HepG2 (cell line): ENCODE data around the gene FHIT. TPM values are rescaled to one million over a fixed set of nuclear protein-coding genes. Genes with fewer than 3 reads are reported as not detected.

ENCODE experiments used
- CTCF ChIP-seq: sonication (generic); formaldehyde crosslinking; IDR thresholded peaks from 2 replicates; pipeline ENCODE4 v1.5.0; 2020; ENCODE audit warnings: mild to moderate bottlenecking, missing genetic modification reagents, moderate library complexity
- HCFC1 ChIP-seq: fragments of 150-350 bp; IDR thresholded peaks from 2 replicates; pipeline ENCODE4 v1.6.1; 2014; ENCODE audit warnings: low read depth, low read length
- JARID2 ChIP-seq: sonication (generic); formaldehyde crosslinking; IDR thresholded peaks from 2 replicates; pipeline ENCODE4 v1.8.1; 2023; ENCODE audit warnings: missing genetic modification reagents, inconsistent platforms; ENCODE audit not compliant: insufficient replicate concordance
- MBNL3 ChIP-seq: fragments of 250-450 bp; sonication (Bioruptor Pico); conservative IDR thresholded peaks from 2 replicates; pipeline ENCODE4 v1.8.0; 2022; ENCODE audit warnings: mild to moderate bottlenecking, inconsistent platforms
- NPAS2 ChIP-seq: sonication (generic); formaldehyde crosslinking; IDR thresholded peaks from 2 replicates; pipeline ENCODE4 v1.8.0; 2022; ENCODE audit warnings: mild to moderate bottlenecking, missing genetic modification reagents, borderline replicate concordance
- PITX1 ChIP-seq: sonication (generic); formaldehyde crosslinking; IDR thresholded peaks from 2 replicates; pipeline ENCODE4 v1.5.1; 2020; ENCODE audit warnings: mild to moderate bottlenecking, missing genetic modification reagents
- RBFOX2 ChIP-seq: fragments of 200-400 bp; formaldehyde crosslinking; IDR thresholded peaks from 2 replicates; pipeline ENCODE4 v1.6.1; 2017; ENCODE audit warnings: low read depth, mild to moderate bottlenecking, low read length
- SIX1 ChIP-seq: sonication (generic); formaldehyde crosslinking; IDR thresholded peaks from 2 replicates; pipeline ENCODE4 v1.4.0; 2020; ENCODE audit warnings: missing genetic modification reagents, borderline replicate concordance
- YY1 ChIP-seq: IDR thresholded peaks from 2 replicates; pipeline ENCODE4 v1.6.1; 2011; ENCODE audit warnings: low read length, low read depth, moderate library complexity, mild to moderate bottlenecking; ENCODE audit not compliant: insufficient read depth, insufficient replicate concordance
- ZFP37 ChIP-seq: sonication (generic); formaldehyde crosslinking; IDR thresholded peaks from 2 replicates; pipeline ENCODE4 v1.4.0; 2020; ENCODE audit warnings: missing genetic modification reagents, borderline replicate concordance
- ZNF224 ChIP-seq: sonication (generic); formaldehyde crosslinking; IDR thresholded peaks from 2 replicates; pipeline ENCODE4 v1.5.0; 2020; ENCODE audit warnings: mild to moderate bottlenecking, missing genetic modification reagents
- ZNF383 ChIP-seq: sonication (generic); formaldehyde crosslinking; IDR thresholded peaks from 2 replicates; pipeline ENCODE4 v1.4.0; 2020; ENCODE audit warnings: missing genetic modification reagents, mild to moderate bottlenecking, borderline replicate concordance
- ZNF501 ChIP-seq: sonication (generic); formaldehyde crosslinking; IDR thresholded peaks from 2 replicates; pipeline ENCODE4 v1.5.1; 2020; ENCODE audit warnings: mild to moderate bottlenecking, moderate library complexity, missing genetic modification reagents
- ZNF546 ChIP-seq: sonication (generic); formaldehyde crosslinking; conservative IDR thresholded peaks from 2 replicates; pipeline ENCODE4 v1.8.1; 2023; ENCODE audit warnings: mild to moderate bottlenecking, missing genetic modification reagents
- ZNF672 ChIP-seq: sonication (generic); formaldehyde crosslinking; IDR thresholded peaks from 2 replicates; pipeline ENCODE4 v1.8.1; 2022; ENCODE audit warnings: missing genetic modification reagents
- ZNF691 ChIP-seq: sonication (generic); formaldehyde crosslinking; IDR thresholded peaks from 2 replicates; pipeline ENCODE4 v1.4.0; 2020; ENCODE audit warnings: missing genetic modification reagents, low read depth, mild to moderate bottlenecking, borderline replicate concordance
- ZNF768 ChIP-seq: sonication (generic); formaldehyde crosslinking; IDR thresholded peaks from 2 replicates; pipeline ENCODE4 v1.4.0; 2020; ENCODE audit warnings: missing genetic modification reagents
- polyA plus RNA-seq, 8 experiments: library from polyadenylated mRNA; depleted of rRNA in 3 of 8; stranded (reverse) in 7 of 8; unstranded in 1 of 8; fragments of >200 nt; fragmentation: Illumina TruSeq in 4 of 8; extraction: Trizol in 4 of 8; gene quantifications; 2 replicates each; pipeline versions ENCODE4 v1.2.1 to v1.2.3, GENCODE V29; 2011 to 2016; ENCODE audit warnings: low read depth in 4 of 8, missing spikeins in 1 of 8, mixed read lengths in 1 of 8; ENCODE audit not compliant: insufficient read depth in 1 of 8
- total RNA-seq, 5 experiments: library from RNA; depleted of rRNA; stranded (reverse); fragments of >200 nt; fragmentation: Illumina TruSeq; extraction: Trizol; gene quantifications; 2 replicates each; pipeline ENCODE4 v1.2.3, GENCODE V29; 2016; ENCODE audit warnings: low read depth in 1 of 5
- TF ChIP-seq, protein P1 (sequence below), 2 experiments: IDR thresholded peaks; 2 replicates each; pipeline ENCODE4 v1.6.1; 2011 to 2012; ENCODE audit warnings: low read length in 2 of 2, borderline replicate concordance in 1 of 2, low read depth in 1 of 2, mild to moderate bottlenecking in 1 of 2, moderate library complexity in 1 of 2

FHIT gene
- total and polyA plus RNA-seq, 2 of the 13 experiments (the other 11 are each of a cell fraction or from before 2014, with no cell fraction given), result 4.0 to 4.6 TPM

GRCh38 chr3:61251174-61251972 is at the start of gene FHIT (continued):
- TF ChIP-seq ZNF501 (CRISPR knock-in tag) (peak; percentile 68; the same call in 1 of the 2 replicates), YY1 (peak; percentile 98), HCFC1 (peak; percentile 93), ZNF383 (no peak), SIX1 (CRISPR knock-in tag) (no peak), ZNF768 (CRISPR knock-in tag) (peak; percentile 52), ZFP37 (CRISPR knock-in tag) (no peak), ZNF224 (0 out of 2 replicates have a peak, but pooled peaks have one; percentile 57), CTCF (CRISPR knock-in tag) (peak; percentile 63), MBNL3 (CRISPR knock-in tag) (no peak), PITX1 (CRISPR knock-in tag) (no peak; the same call in 1 of the 2 replicates), NPAS2 (CRISPR knock-in tag) (no peak), RBFOX2 (peak; percentile 79), JARID2 (no peak), ZNF672 (CRISPR knock-in tag) (no peak), ZNF691 (peak; percentile 31; the same call in 1 of the 2 replicates), ZNF546 (no peak)
- TF ChIP-seq, protein P1, sequence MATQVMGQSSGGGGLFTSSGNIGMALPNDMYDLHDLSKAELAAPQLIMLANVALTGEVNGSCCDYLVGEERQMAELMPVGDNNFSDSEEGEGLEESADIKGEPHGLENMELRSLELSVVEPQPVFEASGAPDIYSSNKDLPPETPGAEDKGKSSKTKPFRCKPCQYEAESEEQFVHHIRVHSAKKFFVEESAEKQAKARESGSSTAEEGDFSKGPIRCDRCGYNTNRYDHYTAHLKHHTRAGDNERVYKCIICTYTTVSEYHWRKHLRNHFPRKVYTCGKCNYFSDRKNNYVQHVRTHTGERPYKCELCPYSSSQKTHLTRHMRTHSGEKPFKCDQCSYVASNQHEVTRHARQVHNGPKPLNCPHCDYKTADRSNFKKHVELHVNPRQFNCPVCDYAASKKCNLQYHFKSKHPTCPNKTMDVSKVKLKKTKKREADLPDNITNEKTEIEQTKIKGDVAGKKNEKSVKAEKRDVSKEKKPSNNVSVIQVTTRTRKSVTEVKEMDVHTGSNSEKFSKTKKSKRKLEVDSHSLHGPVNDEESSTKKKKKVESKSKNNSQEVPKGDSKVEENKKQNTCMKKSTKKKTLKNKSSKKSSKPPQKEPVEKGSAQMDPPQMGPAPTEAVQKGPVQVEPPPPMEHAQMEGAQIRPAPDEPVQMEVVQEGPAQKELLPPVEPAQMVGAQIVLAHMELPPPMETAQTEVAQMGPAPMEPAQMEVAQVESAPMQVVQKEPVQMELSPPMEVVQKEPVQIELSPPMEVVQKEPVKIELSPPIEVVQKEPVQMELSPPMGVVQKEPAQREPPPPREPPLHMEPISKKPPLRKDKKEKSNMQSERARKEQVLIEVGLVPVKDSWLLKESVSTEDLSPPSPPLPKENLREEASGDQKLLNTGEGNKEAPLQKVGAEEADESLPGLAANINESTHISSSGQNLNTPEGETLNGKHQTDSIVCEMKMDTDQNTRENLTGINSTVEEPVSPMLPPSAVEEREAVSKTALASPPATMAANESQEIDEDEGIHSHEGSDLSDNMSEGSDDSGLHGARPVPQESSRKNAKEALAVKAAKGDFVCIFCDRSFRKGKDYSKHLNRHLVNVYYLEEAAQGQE (IDR thresholded peaks at IDR 0.05; ENCODE audit: borderline replicate concordance in 1 of 2, low read depth in 1 of 2, low read length in 2 of 2), result no peak
